Globus pallidus (tissue), 1 donor: ENCODE measurements around the gene CUBN.

Source experiments
- DNase-seq: peaks from one replicate; pipeline ENCODE4 v3.0.0-alpha.2; 2015; ENCODE audit warnings: low spot score

Gene CUBN

DNA sequence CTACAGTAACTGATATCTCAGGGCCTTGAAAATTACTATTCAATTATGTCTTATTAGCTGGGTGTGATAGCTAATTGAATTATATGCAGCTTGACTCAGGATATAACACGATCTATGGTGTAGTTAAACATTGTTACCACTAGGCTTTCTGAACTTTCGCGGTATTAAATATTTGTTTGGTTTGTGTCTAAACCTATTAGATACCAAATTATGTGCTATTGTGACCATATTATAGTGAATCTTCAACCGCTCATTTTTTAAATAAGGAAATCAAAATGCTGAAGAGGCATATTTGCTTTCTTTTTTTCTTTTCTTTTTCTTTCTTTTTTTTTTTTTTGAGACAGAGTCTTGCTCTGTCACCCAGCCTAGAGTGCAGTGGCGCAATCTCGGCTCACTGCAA lies 213.1 kb downstream of the CUBN start:
- DNase-seq = no peak

DNA sequence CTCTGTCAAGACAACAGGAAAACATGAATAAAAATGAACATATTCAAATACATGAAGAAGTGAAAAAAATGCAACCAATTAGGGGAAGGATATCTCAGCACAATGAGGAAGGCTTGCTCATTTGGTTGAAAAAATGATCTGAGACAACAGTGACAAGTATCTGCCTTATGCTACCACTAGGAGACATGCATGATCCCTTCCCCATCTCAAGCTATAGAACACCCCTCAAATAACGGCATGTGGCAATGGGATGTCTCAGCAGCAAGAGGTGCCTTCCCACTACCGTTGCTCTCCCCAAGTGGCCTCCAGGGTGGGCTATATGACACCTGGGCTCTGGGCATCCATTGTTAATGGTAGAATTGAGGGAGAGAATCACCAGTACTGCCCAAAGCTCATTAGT lies 214.3 kb downstream of the CUBN start:
- no peak for DNase-seq

DNA sequence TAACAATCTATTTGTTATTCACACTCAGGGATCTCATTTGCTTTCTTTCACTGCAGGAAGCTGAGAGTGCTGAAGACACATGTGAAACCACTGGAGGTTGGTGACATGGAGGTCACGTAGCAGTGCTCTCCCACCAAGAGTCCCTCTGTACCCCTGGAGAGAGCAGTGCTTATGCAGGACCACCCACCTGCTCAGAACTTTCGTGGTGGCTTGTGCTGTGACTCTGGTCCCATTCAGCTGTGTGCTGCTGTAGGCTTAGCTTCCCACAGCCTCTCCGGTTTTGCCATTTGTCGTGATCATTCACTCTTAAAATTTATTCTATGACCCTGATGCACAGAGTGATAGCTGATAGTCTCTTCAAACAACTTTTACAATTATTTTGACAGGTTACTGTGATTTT lies 216.3 kb downstream of the CUBN start:
- DNase-seq = no peak

DNA sequence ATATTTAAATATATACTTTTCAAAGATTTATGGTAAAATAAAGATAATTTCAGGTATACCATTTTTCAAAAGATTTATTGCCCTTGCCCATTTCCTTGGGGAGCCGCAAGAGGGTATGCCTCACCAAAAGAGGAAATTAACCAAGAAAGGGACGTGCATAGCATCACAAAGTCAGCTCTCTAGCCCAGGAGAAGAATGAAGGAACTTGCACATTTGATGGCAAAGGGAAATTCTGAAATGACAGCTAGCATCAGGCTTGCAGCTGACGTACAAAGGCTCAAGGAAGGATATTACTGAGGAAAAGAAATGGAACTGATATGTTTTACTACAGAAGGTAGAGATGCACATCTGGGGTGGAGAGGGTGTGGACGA lies 218.8 kb downstream of the CUBN start:
- no peak for DNase-seq

DNA sequence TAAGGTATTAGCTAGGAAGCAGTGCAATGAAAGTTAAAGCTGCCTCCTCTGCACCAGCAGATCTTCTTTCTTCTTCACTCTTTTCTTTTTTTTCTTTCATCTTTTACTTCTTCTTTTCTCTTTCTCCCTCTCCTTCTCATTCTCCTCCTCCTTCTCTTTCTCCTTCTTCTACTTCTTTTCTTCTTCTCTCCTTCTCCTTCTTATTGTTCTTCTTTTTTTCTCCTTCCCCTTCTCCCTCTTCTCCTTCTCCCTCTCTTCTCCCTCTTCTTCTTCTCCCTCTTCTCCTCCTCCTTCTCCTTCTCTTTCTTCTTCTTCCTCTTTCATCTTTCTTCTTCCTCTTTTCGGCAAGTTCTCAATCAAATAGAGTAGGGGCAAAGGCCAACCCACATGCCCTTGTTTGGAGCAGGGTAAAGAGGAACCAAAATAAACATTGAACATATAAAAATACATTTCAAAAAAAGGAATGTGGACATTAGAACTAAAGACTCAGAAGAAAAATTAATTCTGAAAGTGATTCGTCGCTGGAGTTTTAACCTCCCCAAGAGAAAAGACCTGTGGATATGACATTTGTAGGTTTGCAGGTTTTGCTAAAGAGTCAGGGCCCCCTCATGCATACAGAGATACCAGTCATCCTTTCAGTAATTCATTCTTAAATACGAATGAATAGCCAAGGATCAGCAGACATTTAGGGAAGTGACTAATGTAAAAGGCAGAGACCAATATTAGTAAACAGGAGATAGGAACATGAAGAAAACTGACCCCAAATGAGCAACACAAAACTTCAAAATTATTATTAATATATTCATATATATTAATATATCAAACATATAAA lies 219.4 kb downstream of the CUBN start:
- DNase-seq = no peak

DNA sequence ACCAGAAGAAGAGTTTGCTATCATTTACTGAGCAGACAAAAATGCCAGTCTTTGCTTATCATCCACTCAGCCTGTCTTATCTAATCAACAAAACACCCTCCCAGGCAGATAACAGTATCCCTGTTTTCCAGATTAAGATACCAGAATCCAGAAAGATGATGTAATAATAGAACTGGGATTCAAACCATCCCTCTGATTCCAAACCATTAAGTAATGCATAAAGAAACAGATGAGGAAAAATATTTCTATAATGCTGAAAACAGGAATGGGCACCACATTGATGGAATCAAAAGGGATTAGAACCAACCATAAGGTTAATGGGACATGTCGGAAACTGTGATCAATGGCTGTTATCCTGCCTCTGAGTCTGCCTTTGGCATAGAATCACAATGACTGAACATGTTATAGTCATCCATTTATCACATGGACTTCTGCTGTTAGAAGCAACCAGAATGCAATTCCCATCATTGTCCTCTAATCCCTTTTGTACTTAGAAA lies 220.3 kb downstream of the CUBN start:
- DNase-seq = no peak

DNA sequence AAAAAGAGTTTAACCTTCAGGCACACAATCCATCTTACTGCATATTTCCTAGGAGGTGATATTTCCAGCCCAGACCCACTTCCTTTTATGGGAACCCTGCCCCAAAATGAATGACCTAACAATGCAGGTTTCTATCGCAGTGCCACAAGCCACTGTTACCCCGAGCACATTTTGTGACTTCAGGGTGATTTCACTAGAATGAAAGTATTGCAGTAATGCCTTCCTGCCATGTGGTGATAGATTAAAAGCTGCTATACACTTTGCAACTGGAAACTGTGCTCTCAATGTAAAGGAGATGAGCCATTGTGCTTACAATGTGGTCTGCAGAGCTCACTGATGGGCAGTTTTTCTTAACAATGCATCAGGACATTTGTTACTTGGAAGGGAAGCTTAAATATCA lies 221.9 kb downstream of the CUBN start:
- DNase-seq = no peak

DNA sequence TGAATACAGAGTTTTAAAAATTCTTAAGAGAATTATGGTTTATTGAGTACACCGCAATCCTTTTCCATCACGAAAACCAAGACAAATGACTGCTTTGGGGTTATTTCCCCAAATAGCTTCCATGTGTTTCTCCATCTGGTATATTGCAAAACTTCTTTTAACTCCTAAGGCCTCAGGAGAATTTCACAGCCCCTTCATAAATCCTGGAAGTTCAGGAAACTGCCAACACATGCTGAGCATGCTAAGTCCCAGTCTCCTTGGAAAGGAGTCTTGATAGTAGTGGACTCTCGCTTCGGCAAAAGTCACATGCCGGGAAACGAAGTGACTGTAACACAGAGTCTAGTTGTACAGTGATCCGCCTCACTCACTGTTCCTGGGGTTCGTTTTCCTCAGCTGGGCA lies 224.3 kb downstream of the CUBN start:
- DNase-seq = no peak

DNA sequence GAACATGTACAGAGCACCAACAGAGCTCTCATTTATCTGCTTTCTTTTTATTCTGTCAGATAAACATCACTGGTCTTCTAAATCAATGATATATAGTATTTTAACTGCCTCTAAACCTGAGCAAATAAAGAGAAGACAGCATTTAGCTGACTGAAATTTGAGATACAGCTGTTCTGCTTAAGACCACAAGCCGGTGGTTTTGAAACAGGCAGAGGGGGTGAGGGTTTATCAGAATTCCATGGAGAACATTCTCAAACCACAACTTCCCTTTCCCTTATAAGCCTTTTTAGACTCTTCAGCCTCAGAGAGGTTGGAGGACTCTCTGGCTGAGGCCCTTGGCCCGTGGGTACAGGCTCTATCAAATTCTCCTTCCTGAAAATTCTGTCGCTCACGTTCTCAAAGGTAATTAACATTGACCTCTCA lies 225.0 kb downstream of the CUBN start:
- no peak for DNase-seq

DNA sequence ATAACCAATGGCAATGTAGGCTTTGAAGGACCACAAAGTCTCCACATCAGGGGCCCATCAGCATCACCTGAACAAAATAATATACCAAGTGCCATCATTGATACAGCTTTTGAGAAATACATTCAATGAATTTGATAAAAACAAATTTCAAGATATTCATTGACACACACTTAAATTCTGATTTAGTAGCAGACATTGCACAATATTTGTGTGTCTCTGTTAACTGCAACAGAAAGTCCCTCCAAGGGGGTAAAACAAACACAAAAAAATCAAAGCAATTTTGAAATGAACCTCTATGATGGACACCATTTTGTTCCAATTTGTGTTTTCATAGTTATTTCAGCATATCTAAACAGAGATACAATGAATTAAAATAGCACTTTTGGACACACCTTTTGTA lies 225.6 kb downstream of the CUBN start:
- no peak for DNase-seq

DNA sequence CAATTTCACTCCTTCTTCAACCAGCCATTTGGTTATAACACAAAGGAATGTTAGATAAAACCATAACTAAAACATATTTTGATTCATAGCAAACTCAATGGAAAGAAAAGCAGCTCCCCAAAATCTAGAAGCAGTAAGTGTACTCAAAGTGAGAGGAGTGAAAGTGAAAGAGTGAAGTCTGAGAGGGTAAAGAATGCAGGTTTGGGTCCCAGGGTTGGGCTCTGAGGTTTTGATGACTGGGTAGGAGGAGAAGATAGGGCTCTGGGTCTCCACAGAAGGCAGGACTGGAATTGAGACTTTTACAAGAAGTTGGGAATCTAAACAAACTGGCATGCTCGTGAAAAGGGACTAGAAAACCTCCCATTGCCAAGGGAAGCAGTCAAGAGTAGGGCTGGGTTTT lies 227.0 kb downstream of the CUBN start:
- no peak for DNase-seq

DNA sequence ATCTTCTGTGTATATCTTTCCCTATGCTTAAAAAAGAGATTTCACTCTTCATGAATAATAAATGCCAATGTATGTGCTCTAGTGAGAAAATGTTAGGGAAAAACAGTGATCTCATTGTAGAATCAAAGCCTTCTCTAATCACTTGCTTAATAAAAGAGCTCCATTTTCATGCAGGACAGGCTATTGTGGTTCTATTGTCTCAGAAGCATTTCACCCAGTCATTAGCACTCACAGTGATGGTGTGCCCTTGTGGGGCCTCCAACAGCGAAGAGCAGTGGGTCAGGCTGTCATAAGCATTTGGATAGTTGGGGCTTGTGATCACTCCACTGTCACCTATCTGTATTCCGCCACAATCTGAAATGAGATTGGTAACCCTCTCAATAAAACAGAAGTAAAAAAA lies 228.5 kb downstream of the CUBN start:
- DNase-seq = no peak

DNA sequence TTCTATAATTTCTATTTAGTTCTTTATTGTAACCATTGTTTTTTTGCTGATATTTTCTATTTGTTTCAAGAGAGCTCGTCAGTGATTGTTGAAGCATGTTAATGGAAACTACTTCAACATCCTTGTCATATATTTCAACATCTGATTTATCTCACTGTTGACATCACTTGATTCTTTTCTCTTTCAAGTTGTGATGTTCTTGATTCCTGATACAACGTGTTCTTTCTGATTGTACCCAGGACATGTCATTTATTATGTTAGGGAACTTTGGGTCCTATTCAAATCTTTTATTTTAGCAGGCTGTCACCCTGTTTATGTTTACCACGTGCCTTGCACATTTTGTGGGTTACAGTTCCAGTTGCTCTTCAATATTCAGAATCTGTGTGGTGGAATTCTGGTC lies 232.6 kb downstream of the CUBN start:
- DNase-seq = no peak

DNA sequence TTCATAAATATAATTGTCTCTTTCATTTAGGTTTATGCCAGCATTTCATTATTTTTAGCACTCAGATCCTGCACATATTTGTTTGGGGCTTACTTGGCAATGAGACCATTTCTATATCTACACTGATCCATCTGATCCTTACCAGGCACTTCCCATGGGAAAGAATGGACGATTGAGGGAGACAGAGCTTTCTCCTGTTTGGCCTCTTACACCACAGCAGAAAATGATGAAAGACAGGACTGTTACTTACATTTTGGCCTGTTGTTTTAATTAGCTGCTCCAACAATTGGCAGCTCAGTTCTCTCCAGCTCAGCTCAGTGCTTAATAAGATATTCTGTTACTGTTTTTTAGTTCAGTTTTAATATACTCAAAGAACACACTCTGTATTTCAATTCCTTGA lies 234.8 kb downstream of the CUBN start:
- peak; percentile 6 for DNase-seq

DNA sequence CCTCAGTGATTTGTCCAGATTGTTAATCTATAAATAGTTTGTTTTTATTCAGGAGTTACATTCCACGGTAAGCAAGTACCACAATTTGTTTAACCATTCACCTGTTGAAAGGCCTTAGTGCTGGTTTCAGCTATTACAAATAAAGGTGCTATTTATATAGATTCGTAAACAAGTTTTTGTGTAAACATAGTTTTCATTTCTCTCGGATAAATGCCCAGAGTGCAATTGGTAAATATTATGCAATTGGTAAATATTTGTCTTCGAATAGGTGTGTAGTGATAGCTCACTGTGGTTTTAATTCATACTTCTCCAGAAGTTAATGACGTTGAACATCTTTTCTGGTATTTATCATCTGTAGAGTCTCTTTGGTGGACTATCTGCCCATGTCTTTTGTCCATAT lies 235.9 kb downstream of the CUBN start:
- DNase-seq = no peak

DNA sequence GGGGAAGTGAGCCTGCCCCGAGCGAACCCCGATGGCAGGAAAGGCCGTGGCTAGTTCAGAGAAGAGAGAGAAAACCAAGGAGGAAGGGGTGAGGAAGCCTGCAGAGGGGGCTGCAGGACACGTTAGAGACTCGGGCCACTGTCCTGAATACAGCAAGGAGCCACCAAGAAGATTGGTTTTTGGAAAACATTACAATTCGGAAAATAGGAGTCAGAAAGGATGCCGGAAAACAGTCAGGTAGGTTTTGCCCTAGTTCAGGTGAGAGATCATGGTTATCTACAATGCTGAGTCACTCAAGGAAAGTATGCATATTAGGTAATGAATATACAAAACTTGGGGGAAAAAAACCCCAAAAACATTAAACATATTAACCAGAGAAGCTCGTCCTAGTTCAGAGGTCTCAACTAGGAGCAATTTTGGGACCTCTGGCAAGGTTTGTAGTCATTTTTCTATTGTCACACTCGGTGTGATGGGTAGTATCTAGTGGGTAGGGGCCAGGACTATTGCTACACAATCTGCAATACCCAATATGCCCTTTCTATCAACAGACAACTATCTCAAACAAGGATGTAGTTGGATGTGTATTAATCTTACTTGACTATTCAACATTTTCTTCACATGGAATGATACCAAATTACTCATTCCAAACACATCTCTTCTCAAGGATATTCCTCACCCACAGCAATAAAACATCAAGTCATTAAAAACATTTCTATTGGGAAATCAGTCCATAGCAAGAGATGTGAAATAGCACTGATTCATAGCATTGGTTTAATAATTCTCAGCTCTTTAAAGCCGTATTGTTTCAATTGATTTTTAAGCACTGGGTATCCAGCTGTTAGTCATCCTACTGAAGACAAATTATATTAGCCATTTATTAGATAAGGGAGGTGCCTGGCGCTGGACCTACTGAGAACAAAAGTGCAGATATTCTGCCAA lies 238.0 kb downstream of the CUBN start:
- DNase-seq = peak; percentile 37

DNA sequence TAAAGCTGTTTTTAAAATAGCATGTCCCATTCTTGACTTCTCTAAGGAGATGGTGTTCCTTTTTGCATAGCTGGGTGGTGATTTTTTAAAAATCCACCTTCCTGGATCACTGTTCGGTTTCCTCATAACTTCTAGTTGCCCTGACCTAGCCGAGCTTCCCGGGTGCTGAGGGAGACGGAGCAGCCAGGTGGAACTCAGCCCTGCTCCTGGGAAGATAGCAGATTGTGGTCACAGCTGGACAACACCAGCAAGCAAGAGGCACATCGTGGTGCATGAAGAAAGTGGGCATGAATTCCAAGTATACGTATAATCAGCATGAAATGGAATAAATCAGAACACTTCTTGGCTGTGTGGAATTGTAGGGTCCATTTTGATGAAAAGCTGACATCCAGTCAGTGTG lies 238.9 kb downstream of the CUBN start:
- no peak for DNase-seq

DNA sequence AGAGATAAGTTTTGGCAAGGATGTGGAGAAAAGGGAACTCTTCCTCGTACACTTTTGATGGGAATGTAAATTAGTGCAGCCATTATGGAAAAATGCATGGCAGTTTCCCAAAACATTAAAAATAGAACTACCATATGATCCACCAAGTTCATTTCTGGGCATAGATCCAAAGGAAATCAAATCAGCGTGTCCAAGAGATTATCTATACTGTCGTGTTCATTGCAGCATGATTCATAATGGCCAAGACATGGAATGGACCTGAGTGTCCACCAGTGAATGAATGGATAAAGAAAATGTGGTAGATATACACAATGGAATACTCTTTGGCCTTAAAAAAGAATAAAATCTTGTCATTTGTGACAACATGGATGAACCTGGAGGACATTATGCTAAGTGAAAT lies 242.0 kb downstream of the CUBN start:
- no peak for DNase-seq

DNA sequence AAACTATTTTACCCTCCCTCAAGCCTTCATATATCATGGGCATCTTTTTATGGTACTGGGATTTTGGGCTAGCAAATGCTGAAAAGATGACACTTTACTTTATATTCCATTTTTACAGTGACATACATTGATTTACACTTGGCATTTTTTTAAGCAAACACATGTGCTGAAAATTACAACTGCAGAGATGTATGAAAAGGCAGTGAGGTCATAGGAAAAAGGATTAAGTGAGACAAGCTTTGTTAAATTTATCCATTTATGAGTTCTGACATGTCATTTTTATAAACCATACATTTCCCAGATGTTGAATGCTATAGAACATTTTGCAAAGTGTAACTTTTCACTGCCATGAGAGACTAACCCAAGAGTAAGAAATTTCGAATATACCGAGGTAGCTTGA lies 243.6 kb downstream of the CUBN start:
- DNase-seq = no peak

DNA sequence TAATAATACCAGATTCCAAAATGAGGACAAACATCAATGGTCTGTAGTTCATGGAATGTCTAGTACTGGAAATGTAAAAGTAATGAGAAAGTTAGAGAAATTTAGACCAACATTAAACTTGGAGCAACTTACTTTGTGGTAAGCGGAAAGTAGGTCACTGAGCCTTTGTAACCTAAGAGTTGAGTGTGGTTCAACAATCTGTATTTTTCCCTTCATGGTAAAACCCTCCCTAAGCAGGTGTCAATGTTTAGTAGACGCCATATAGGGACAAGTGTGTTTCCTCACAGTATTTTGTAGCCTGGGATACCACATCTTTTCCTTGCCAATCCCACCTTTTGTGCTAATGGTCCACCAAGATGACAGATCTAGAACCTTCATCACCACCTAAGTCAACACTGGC lies 245.1 kb downstream of the CUBN start:
- DNase-seq = no peak

DNA sequence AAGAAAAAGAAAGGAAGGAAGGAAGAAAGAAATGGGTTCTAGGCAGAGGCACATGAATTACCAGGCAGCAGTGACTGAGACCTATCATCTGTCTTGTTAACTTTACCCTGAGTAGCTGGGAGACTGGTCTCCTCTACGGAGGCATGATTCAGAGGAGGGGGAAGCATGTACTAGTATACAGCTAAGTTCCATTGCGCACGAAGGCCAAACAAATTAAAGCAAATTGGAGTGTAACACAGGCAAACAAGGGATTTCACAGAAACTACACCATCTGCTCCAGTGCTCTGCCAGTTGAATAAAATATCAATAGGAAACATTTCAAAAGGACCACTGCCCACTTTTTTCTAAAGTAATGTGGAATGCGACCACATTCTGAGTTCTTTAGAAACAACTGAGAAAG lies 246.5 kb downstream of the CUBN start:
- no peak for DNase-seq

DNA sequence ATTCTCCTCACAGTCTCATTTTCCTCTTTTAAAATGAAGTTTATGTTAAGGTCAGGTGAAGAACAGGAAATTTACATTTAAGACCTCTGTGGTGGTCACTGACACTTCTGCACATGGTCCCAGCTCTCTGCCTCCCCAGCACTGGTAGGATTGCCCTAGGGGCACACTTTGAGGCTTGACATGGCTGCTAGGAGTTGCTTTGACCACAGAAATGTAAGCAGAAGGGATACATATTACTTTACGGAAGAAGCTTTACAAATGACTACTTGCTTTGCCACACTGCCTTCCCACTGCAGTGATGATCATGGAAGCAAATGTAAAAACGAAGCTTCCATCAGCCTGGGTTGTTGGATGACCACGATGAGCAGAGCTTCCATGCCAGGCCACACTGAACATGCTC lies 259.3 kb downstream of the CUBN start:
- DNase-seq = no peak

DNA sequence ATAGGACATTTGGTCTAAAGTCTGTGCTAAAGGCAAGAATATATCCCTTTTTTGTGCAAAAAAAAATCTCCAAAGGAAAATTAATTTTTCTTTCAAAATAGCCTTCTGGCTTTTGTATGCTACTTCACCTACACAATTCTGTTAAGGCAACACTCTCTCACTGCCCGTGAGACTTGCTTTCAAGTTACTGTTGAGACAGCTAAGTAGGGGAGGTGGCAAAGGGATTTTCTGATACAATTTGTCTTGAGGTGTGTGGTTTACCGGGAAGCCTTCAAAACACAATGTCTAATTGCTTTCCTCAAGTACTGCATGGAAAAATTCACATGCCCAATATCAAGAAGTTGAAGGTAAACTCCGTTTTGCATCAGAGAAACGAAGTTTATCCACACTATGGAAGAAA lies 261.6 kb downstream of the CUBN start:
- DNase-seq = no peak
